MCF 10A (cell line): Measurements from ENCODE around the gene PHPT1. TPM values are rescaled to one million over a fixed set of nuclear protein-coding genes. Genes with fewer than 3 reads are reported as not detected.

Experiments used
- BruUV-seq: library from RNA; stranded (reverse); fragments of 400-500 nt; replicated peaks from 2 replicates; lab custom pipeline; 2021; lab: Mats Ljungman, UMichigan
- CTCF ChIA-PET: fragments of 300-600 bp; sonication (Branson Sonifier 250); formaldehyde crosslinking; extraction: SDS; loops from one replicate; lab custom pipeline; 2021; ENCODE audit warnings: antibody characterized with exemption, inconsistent platforms; lab: Yijun Ruan, JAX
- POLR2A ChIA-PET: fragments of 300-600, 350-650 bp; sonication (Branson Sonifier 250); formaldehyde crosslinking; extraction: SDS; loops from one replicate; lab custom pipeline; 2020; ENCODE audit warnings: antibody characterized with exemption, inconsistent platforms; lab: Yijun Ruan, JAX
- DNase-seq: peaks from one replicate; pipeline ENCODE4 v3.0.0-alpha.2; 2018; ENCODE audit not compliant: unreplicated experiment
- H3K27ac Mint-ChIP-seq: one replicate; pipeline ENCODE4 v1.8.0; 2022; ENCODE audit warnings: mild to moderate bottlenecking, low read depth, mixed read lengths; ENCODE audit not compliant: unreplicated experiment
- H3K27me3 Mint-ChIP-seq: one replicate; pipeline ENCODE4 v1.8.0; 2022; ENCODE audit warnings: mixed read lengths; ENCODE audit not compliant: insufficient read depth, unreplicated experiment
- H3K36me3 Mint-ChIP-seq: one replicate; pipeline ENCODE4 v1.8.0; 2022; ENCODE audit warnings: mild to moderate bottlenecking, moderate library complexity, mixed read lengths; ENCODE audit not compliant: insufficient read depth, unreplicated experiment
- H3K4me1 Mint-ChIP-seq: one replicate; pipeline ENCODE4 v1.8.0; 2022; ENCODE audit warnings: mixed read lengths; ENCODE audit not compliant: insufficient read depth, unreplicated experiment
- H3K4me3 Mint-ChIP-seq: one replicate; pipeline ENCODE4 v1.8.0; 2022; ENCODE audit warnings: mild to moderate bottlenecking, moderate library complexity, mixed read lengths; ENCODE audit not compliant: unreplicated experiment
- H3K9me3 Mint-ChIP-seq: one replicate; pipeline ENCODE4 v1.8.0; 2022; ENCODE audit warnings: mixed read lengths; ENCODE audit not compliant: unreplicated experiment
- intact Hi-C: fragments of 100-400 bp; cut with micrococcal nuclease; formaldehyde crosslinking; loops from 2 replicates; pipeline ENCODE4 v1.14.1; 2022
- total RNA-seq: library from RNA; stranded (reverse); gene quantifications from 2 replicates; pipeline ENCODE4 v1.2.3, GENCODE V29; 2022
- TF ChIP-seq, protein P1 (sequence below): fragments of 200-600 bp; IDR thresholded peaks from one replicate; pipeline ENCODE4 v1.8.0; 2022; ENCODE audit warnings: antibody characterized with exemption, mild to moderate bottlenecking; ENCODE audit not compliant: unreplicated experiment

The PHPT1 gene
- total RNA-seq, 1 experiment from 2014 or later = 193 TPM

DNA sequence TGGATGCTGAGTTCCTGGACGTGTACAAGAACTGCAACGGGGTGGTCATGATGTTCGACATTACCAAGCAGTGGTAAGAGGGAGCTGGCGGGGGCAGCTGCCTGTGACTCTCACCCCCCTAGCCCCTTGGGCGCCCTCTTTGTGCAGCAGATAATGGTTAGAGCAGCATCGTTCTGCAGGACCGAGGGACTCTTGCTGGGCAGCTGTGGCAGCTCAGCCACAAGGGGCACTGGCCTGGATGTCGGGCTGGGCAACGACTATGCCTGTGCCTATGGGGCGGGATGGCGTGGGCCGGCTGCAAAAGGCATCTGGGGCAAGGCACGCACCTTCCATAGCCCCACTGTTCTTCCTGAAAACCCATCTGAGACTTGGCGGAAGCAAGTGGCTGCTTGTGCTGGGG lies 19.8 kb upstream of the PHPT1 start:
- ChIA-PET POLR2A (no interaction called here), CTCF (interaction anchor here (1.3 kb wide), 2 partner anchors 12 to 13 kb away, joined by 3 to 5 read pairs; no protein-coding TSS in a partner anchor)
- Mint-ChIP-seq H3K4me1 (no peaks in the 10 kb centered on the region), H3K36me3 (peaks cover 46% of the 10 kb centered on the region), H3K9me3 (no peaks in the 10 kb centered on the region), H3K27me3 (no peaks in the 10 kb centered on the region), H3K27ac (no peak overlapping the region), H3K4me3 (no peak overlapping the region)
- intact Hi-C loops = no loop called here
- no peak for DNase-seq
- TF ChIP-seq, protein P1, sequence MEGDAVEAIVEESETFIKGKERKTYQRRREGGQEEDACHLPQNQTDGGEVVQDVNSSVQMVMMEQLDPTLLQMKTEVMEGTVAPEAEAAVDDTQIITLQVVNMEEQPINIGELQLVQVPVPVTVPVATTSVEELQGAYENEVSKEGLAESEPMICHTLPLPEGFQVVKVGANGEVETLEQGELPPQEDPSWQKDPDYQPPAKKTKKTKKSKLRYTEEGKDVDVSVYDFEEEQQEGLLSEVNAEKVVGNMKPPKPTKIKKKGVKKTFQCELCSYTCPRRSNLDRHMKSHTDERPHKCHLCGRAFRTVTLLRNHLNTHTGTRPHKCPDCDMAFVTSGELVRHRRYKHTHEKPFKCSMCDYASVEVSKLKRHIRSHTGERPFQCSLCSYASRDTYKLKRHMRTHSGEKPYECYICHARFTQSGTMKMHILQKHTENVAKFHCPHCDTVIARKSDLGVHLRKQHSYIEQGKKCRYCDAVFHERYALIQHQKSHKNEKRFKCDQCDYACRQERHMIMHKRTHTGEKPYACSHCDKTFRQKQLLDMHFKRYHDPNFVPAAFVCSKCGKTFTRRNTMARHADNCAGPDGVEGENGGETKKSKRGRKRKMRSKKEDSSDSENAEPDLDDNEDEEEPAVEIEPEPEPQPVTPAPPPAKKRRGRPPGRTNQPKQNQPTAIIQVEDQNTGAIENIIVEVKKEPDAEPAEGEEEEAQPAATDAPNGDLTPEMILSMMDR = no peak
- BruUV-seq = no TSS peak

DNA sequence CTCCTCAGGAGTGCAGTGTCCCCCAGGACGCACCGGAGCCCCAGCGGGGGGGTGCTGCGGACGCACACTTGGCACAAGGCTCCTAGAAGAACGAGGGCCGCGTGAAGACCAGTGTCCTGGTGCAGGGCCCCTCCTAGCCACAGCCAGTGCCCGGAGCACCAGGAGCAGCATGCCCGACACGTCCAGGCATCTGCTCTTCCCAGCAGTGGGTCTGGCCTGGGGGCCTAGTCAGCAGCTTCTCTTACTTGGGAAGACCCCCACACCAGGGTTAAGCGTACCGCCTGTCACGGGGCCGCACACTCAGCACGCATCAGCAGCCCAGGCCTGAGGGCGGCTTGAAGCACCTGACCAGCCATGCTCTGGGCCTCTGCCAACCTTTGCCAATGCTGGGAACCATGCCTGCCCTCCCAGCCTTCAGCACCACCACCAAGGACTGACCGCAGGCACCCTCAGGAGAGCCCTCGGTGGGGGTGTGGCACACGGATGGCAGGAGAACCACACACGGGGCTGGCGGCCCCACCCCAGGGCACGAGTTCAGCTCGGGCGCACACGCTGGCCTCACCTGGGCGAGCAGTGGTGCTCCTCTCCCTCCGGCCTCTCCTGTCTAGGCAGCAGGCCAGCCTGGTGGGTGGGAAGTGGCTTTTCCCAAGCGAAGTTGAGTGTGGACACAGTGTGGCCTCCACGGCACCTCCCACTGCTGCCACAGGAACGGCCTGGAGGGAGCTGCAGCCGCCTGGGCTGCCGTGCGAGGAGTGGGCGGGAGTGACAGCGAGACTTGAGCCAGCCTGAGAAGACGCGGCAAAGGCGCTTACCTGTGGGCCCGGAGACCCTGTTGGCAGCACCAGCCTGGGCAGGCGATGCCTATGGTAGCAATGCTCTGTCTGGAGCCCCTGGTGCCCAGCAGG lies 19.0 kb upstream of the PHPT1 start:
- TF ChIP-seq, protein P1 = no peak
- Mint-ChIP-seq H3K27me3 (no peaks in the 10 kb centered on the region), H3K9me3 (no peaks in the 10 kb centered on the region), H3K36me3 (peaks cover 43% of the 10 kb centered on the region), H3K27ac (no peak overlapping the region), H3K4me3 (no peak overlapping the region), H3K4me1 (no peaks in the 10 kb centered on the region)
- ChIA-PET POLR2A (no interaction called here), CTCF (interaction anchor here (1.3 kb wide), 2 partner anchors 11 to 13 kb away, joined by 3 to 5 read pairs; no protein-coding TSS in a partner anchor)
- DNase-seq = no peak
- BruUV-seq = no TSS peak
- intact Hi-C loops = no loop called here

DNA sequence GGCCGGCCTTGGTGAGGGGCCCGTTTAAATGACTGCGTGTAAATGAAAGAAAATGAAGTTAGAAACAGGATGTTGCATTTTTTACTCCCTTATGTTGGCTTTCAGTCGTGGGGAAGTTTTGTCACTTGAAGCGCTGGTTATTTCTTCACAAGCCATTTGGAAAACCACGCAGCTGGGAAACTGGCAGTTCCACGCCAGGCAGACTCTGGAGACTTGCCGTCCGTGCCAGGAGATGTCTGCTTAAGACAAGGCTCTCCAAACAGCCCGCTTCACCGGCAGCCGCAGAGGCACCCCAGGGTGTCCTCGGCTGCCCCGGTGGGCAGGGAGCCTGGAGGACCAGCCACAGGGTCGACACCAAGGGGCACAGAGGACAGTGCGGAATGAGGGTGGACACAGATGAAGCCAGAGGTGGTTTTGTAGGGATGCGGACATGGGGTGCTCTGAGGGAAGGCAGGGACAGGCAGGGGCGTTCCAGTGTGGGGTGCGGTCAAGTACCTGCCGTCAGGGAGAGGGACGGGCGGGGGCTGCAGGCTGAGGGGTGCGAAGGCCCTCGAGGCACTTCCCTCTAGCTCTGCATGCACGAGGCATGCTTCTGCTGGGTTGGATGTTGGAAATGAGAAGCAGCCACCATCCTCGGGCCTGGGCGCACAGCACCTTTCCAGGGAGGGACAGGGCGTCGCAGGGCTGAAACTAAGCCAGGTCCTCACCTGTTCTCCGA lies 18.0 kb upstream of the PHPT1 start:
- Mint-ChIP-seq H3K27ac (no peak overlapping the region), H3K4me3 (no peak overlapping the region), H3K27me3 (no peaks in the 10 kb centered on the region), H3K9me3 (no peaks in the 10 kb centered on the region), H3K36me3 (peaks cover 42% of the 10 kb centered on the region), H3K4me1 (no peaks in the 10 kb centered on the region)
- intact Hi-C loops = no loop called here
- CTCF ChIA-PET = interaction anchor here (0.5 to 0.7 kb wide), 3 partner anchors 8 to 104 kb away, joined by 3 read pairs; no protein-coding TSS in a partner anchor
- POLR2A ChIA-PET = interaction anchor here (0.8 to 1.4 kb wide), 2 partner anchors 21 to 22 kb away, joined by 3 to 5 read pairs; no protein-coding TSS in a partner anchor
- BruUV-seq = no TSS peak
- no peak for DNase-seq
- TF ChIP-seq, protein P1 = no peak

DNA sequence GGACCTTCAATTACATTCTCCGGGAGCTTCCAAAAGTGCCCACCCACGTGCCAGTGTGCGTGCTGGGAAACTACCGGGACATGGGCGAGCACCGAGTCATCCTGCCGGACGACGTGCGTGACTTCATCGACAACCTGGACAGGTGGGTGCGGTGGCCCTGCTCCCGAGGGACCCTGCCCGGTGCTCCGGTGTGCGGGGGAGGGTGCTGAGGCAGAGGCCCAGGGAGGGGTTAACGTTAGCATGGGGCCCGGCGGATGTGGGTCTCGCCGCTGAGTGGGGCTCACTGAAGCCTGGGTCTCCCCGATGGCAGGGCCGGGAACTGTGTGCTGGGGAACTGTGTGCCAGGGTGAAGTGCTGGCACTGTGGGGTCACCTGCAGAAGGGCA lies 17.5 kb upstream of the PHPT1 start:
- POLR2A ChIA-PET = interaction anchor here (0.8 to 1.4 kb wide), 3 partner anchors 11 to 23 kb away, joined by 3 to 5 read pairs (median 5); no protein-coding TSS in a partner anchor
- intact Hi-C loops = no loop called here
- no TSS peak for BruUV-seq
- H3K27me3 Mint-ChIP-seq = no peaks in the 10 kb centered on the region
- TF ChIP-seq, protein P1 = no peak
- peaks cover 39% of the 10 kb centered on the region for H3K36me3 Mint-ChIP-seq
- H3K4me1 Mint-ChIP-seq = no peaks in the 10 kb centered on the region
- no peaks in the 10 kb centered on the region for H3K9me3 Mint-ChIP-seq
- CTCF ChIA-PET = interaction anchor here (0.6 to 1.0 kb wide), 3 partner anchors 9 to 103 kb away, joined by 3 read pairs; no protein-coding TSS in a partner anchor
- no peak for DNase-seq
- H3K27ac Mint-ChIP-seq = no peak overlapping the region
- no peak overlapping the region for H3K4me3 Mint-ChIP-seq
